Breast epithelium (tissue), 4 donors: ENCODE measurements around the gene CLPX. TPM values are rescaled to one million over a fixed set of nuclear protein-coding genes. Genes with fewer than 3 reads are reported as not detected.

Experiments
- DNase-seq, 2 donors: peaks; one replicate each; pipeline ENCODE4 v3.0.0-alpha.2; 2019; ENCODE audit warnings: low spot score in 2 of 2
- H3K27ac ChIP-seq, 2 donors: fragments of 200-600 bp; sonication (generic) in 1 of 2; one replicate each; pipeline ENCODE4 v1.5.1; 2016 to 2019; ENCODE audit warnings: mild to moderate bottlenecking in 1 of 2
- H3K27me3 ChIP-seq, 2 donors: fragments of 200-600 bp; sonication (generic) in 1 of 2; one replicate each; pipeline versions ENCODE4 v1.5.1 to v1.6.0; 2017 to 2019; ENCODE audit warnings: control low read depth in 1 of 2, mild to moderate bottlenecking in 1 of 2
- H3K36me3 ChIP-seq: fragments of 200-600 bp; one replicate; pipeline ENCODE4 v1.5.1; 2019
- H3K4me1 ChIP-seq, 2 donors: fragments of 200-600 bp; sonication (generic); one replicate each; pipeline ENCODE4 v1.5.1; 2016 to 2019; ENCODE audit warnings: control low read depth in 1 of 2
- H3K4me3 ChIP-seq, 3 donors: fragments of 200-600 bp; sonication (generic); 1 replicate in 2 of 3; 2 replicates in 1 of 3; pipeline ENCODE4 v1.5.1; 2016 to 2019; ENCODE audit warnings: mild to moderate bottlenecking in 3 of 3, moderate library complexity in 2 of 3
- H3K9me3 ChIP-seq, 2 donors: fragments of 200-600 bp; sonication (generic) in 1 of 2; one replicate each; pipeline ENCODE4 v1.5.1; 2016 to 2019; ENCODE audit warnings: control low read depth in 1 of 2
- POLR2A ChIP-seq: fragments of 450-650 bp; IDR thresholded peaks from one replicate; pipeline ENCODE4 v1.6.1; 2016; ENCODE audit warnings: antibody characterized with exemption, mild to moderate bottlenecking, moderate library complexity
- POLR2AphosphoS5 ChIP-seq, 3 donors: sonication (generic); formaldehyde crosslinking; IDR thresholded peaks; one replicate each; pipeline ENCODE4 v1.6.1; 2017; ENCODE audit warnings: antibody characterized with exemption in 3 of 3
- intact Hi-C: fragments of 100-400 bp; cut with DNase I; formaldehyde crosslinking; loops from one replicate; pipeline ENCODE4 v1.15.1; 2023; ENCODE audit warnings: low total_unique reads
- total RNA-seq, 3 donors: library from RNA; depleted of rRNA; stranded (reverse); fragments of >200 nt; gene quantifications; one replicate each; pipeline ENCODE4 v1.1.0, GENCODE V29; 2016
- TF ChIP-seq, protein P1 (sequence below), 3 donors: fragments of 450-650 bp; IDR thresholded peaks; one replicate each; pipeline ENCODE4 v1.5.1; 2016 to 2017; ENCODE audit warnings: antibody characterized with exemption in 3 of 3, mild to moderate bottlenecking in 3 of 3, moderate library complexity in 3 of 3

Gene CLPX
- total RNA-seq, 3 donors from 2014 or later: 47.5 to 71.9 (median 51.8) TPM

DNA sequence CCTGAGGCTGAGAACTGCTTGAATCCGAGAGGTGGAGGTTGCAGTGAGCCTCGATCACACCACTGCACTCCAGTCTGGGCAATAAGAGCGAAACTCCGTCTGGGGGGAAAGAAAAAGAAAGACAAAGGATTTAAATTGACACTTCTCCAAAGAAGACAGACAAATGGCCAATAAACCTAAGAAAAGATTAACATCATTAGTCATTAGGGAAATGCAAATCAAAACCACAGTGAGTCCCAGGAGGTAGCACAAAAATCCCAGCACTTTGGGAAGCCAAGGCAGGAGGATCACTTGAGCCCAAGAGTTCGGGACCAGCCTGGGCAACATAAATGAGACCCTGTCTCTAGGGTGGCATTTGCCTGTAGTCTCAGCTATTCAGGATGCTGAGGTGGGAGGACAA lies 12.6 kb downstream of the CLPX start:
- no peak for DNase-seq
- intact Hi-C loops: no loop called here
- H3K4me3 ChIP-seq: no peak overlapping the region
- no peak overlapping the region for H3K27ac ChIP-seq
- no peaks in the 10 kb centered on the region for H3K9me3 ChIP-seq
- no peaks in the 10 kb centered on the region for H3K4me1 ChIP-seq
- H3K27me3 ChIP-seq: no peaks in the 10 kb centered on the region
- H3K36me3 ChIP-seq: peaks cover 3% of the 10 kb centered on the region
- TF ChIP-seq, protein P1, sequence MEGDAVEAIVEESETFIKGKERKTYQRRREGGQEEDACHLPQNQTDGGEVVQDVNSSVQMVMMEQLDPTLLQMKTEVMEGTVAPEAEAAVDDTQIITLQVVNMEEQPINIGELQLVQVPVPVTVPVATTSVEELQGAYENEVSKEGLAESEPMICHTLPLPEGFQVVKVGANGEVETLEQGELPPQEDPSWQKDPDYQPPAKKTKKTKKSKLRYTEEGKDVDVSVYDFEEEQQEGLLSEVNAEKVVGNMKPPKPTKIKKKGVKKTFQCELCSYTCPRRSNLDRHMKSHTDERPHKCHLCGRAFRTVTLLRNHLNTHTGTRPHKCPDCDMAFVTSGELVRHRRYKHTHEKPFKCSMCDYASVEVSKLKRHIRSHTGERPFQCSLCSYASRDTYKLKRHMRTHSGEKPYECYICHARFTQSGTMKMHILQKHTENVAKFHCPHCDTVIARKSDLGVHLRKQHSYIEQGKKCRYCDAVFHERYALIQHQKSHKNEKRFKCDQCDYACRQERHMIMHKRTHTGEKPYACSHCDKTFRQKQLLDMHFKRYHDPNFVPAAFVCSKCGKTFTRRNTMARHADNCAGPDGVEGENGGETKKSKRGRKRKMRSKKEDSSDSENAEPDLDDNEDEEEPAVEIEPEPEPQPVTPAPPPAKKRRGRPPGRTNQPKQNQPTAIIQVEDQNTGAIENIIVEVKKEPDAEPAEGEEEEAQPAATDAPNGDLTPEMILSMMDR (IDR thresholded peaks at IDR 0.05): no peak
- TF ChIP-seq POLR2A (no peak), POLR2AphosphoS5 (IDR thresholded peaks at IDR 0.05) (no peak)

DNA sequence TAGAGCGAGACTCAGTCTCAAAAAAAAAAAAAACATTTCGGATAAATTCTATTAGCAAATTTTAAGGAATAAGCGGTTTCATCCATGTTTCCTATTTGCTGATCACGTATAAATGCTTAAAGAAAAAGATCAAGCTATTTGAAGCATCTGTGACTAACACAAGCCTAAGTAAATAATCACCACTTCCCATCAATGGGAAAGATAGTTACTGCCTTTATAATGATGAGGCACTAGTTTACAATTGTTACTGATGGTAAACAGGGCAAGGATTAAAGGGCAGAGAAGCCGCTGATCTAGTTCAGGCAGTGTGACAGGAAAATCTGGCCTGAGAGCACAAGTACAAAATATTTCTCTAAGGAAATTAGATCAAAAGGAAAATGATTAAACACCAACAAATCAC lies 13.7 kb downstream of the CLPX start:
- Histone ChIP-seq H3K27me3 (no peaks in the 10 kb centered on the region), H3K27ac (no peak overlapping the region), H3K36me3 (peaks cover 3% of the 10 kb centered on the region), H3K4me3 (no peak overlapping the region), H3K4me1 (no peaks in the 10 kb centered on the region), H3K9me3 (no peaks in the 10 kb centered on the region)
- no peak for TF ChIP-seq POLR2A
- no peak for TF ChIP-seq POLR2AphosphoS5 (IDR thresholded peaks at IDR 0.05)
- TF ChIP-seq, protein P1 (IDR thresholded peaks at IDR 0.05): no peak
- no peak for DNase-seq
- intact Hi-C loops: no loop called here

DNA sequence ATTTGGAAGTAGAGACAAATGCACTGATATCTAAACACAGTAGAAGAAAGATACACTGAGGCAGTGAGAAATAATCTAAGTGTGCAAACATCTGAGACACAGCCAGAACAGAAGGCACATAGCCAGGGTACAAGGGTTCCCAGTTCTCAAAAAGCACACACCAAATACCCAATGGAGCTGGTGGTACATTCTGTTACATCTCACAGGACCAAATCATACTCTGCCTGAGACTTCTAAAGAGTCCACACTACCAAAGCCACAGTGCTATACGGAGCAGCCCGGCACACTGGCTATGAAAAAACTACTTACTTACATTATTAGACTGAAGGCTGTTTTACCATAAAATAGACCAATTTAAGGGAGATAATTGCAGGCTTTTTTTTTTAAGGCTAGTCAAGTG lies 19.3 kb downstream of the CLPX start:
- H3K27me3 ChIP-seq: no peaks in the 10 kb centered on the region
- TF ChIP-seq POLR2A (no peak), POLR2AphosphoS5 (IDR thresholded peaks at IDR 0.05) (no peak)
- TF ChIP-seq, protein P1 (IDR thresholded peaks at IDR 0.05): no peak
- no peaks in the 10 kb centered on the region for H3K36me3 ChIP-seq
- H3K4me3 ChIP-seq: no peak overlapping the region
- H3K27ac ChIP-seq: no peak overlapping the region
- H3K9me3 ChIP-seq: no peaks in the 10 kb centered on the region
- peaks cover 0 to under 1% of the 10 kb centered on the region in 2 donors for H3K4me1 ChIP-seq
- no peak for DNase-seq
- intact Hi-C loops: no loop called here

DNA sequence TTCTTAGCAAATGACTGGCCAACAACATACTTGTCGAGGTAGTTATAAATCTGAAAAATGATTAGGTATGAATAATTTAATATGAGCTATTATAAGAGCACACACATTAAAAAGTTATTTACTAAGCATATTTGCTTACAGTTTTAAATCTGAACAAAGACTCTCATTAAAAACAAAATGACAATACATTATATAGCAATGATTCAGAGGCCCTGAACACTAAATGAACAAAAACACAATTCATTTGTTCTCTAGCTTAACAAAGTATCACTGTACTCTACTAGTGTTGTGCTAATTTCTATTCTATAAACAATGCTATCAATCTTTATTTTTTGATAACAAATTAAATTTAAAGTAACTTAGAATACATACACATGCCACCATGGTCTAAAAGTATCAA lies 21.0 kb downstream of the CLPX start:
- intact Hi-C loops: no loop called here
- H3K27ac ChIP-seq: no peak overlapping the region
- TF ChIP-seq POLR2A (no peak), POLR2AphosphoS5 (IDR thresholded peaks at IDR 0.05) (no peak)
- TF ChIP-seq, protein P1 (IDR thresholded peaks at IDR 0.05): no peak
- no peaks in the 10 kb centered on the region for H3K9me3 ChIP-seq
- no peak overlapping the region for H3K4me3 ChIP-seq
- no peak for DNase-seq
- H3K36me3 ChIP-seq: no peaks in the 10 kb centered on the region
- peaks cover 0 to 3% of the 10 kb centered on the region in 2 donors for H3K4me1 ChIP-seq
- H3K27me3 ChIP-seq: no peaks in the 10 kb centered on the region

DNA sequence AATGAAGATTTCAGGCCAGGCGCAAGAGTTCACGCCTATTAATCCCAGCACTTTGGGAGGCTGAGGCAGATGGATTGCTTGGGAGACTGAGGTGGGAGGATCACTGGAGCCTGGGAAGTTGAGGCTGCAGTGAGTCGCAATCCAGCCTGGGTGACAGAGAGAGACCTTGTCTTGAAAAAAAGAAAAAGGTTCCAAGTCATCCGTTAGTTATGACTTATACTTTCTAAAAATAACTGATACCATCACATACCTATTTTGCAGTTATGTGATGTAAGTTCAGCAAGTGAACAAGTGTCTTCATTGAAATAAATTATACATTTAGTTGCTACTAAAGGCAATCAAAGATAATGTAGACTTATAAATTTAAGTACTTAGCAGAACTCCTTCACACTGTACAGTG lies 22.1 kb downstream of the CLPX start:
- TF ChIP-seq POLR2AphosphoS5 (IDR thresholded peaks at IDR 0.05) (no peak), POLR2A (no peak)
- TF ChIP-seq, protein P1 (IDR thresholded peaks at IDR 0.05): no peak
- Histone ChIP-seq H3K4me3 (no peak overlapping the region), H3K36me3 (peaks cover under 1% of the 10 kb centered on the region), H3K4me1 (peaks cover 0 to 3% of the 10 kb centered on the region in 2 donors), H3K27me3 (no peaks in the 10 kb centered on the region), H3K27ac (no peak overlapping the region), H3K9me3 (no peaks in the 10 kb centered on the region)
- DNase-seq: no peak
- intact Hi-C loops: no loop called here
